GM19328 (cell line): ENCODE results near the gene FOXN3.

Experiments used
- ATAC-seq: cut with Tn5 transposase; IDR thresholded peaks from one replicate; pipeline ENCODE4 v1.9.1; 2021; ENCODE audit warnings: mild to moderate bottlenecking, moderate library complexity; ENCODE audit not compliant: unreplicated experiment

FOXN3 gene

GRCh38 chr14:89386212-89386886 is 30.7 kb downstream of the FOXN3 start:
- ATAC-seq, result no peak

- no peak for ATAC-seq
Observed at GRCh38 chr14:89384636-89385035, 32.4 kb downstream of the FOXN3 start.

DNA sequence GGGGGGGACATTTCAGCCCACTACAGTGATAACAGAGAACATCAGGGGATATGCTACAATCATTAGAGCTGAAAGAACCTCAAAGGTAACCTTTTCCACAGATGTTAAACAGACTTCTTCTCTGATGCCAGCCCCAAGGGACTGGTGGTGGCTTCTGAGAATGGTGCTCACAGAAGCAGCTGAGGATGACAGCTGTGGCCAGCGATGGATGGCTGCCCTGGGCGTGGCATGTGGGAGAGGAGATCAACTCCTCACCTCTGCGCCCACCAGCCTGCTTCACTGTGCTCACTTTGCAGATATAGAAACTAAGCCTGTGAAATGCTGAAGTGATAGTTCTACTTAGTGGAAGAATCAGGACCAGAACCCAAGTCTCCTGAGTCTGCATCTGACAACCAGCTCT is 33.0 kb downstream of the FOXN3 start:
- peak; percentile 79 for ATAC-seq

DNA sequence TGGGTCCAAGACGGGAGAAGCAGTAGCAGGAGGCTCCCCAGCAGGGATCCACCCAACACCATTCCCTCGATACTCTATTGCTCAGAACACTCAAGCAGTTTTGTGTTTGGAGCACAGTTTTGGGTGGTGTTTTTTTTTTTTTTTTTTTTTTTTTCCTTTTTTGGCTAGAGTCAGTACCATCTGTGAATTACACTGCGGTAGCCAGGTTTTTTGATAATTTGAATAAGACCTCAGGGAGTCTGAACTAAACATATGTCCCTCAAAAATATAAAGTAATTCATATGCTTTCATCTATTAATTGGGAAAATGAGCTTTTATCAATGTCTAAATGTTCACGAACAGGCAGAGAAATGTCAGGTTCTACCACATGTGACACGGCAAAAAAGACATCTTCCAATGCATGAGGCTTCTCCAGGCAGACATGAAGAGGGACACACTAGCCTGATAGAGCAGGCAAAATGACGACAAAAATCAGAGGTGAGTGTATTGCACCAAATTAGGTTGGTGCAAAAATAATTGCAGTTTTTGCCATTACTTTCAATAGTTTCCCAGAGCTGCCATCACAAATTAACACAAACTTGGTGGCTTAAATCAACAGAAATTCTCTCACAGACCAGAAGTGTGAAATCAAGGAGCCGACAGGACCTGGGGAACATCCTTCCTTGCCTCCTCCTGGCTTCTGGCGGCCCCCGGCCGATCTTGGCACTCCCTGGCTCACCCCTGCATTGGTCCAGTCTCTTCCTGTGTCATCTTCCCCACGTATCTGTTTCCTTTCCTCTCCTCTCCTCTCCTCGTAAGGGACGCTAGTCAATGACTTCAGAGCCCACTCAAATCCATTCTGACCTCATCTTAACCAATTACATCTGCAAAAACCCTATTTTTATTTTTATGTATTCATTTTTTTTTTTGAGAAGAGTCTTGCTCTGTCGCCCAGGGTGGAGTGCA is 33.9 kb downstream of the FOXN3 start:
- ATAC-seq, result no peak

GRCh38 chr14:89382487-89382886 is 34.5 kb downstream of the FOXN3 start:
- no peak for ATAC-seq

DNA sequence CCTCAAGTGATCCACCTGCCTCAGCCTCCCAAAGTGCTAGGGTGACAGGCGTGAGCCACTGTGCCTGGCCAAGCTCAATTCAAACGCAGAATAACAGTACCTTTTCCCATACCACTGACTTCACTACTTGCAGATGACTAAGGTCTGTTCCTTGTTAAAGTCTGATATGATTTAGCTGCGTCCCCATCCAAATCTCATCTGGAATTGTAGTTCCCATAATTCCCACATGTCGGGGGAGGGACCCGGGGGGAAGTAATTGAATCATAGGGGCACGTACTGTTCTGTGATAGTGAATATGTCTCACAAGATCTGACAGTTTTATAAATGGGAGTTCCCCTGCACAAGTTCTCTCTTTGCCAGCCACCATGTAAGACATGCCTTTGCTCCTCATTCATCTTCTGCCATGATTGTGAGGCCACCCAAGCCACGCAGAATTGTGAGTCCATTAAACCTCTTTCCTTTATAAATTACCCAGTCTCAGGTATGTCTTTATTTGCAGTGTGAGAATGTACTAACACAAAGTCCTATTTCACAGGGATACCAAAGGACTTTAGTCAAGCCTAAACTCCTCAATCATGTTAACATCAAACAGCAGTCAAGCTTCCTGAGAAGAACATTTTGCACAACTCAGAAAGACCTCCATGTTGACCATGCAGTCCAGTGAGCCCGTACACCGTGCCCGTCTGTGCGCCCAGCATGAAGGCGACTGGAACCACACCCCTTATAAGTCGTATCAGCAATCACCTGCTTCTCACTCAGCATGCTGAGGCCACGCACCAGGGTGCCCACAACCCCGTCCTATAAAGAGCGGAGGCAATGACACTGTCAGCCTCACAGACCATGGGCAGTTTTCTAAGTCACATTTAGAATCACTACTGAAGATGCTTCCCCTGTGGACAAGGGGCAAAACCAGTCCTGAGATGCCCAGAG is 36.9 kb downstream of the FOXN3 start:
- no peak for ATAC-seq

DNA sequence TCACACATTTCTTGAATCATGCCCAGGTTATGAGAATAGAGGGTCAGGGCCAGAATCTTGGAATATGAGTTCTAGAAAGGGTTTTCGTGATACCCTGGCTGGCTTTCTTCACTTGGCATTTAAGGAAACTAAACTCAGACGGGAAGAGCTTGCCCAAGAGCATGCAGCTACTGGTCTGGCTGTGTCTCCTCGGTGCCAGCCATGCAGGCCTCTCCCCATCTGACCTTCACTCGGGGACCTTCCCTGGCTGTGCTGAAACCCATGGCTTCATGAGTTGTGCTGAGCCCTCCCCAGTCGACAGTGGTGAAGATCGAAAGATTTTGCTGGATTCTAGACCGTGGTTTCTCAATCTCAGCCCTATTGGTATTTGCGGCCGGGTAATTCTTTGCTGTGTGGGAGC is 38.0 kb downstream of the FOXN3 start:
- no peak for ATAC-seq

- ATAC-seq, result no peak
Observed at GRCh38 chr14:89378119-89378518, 38.9 kb downstream of the FOXN3 start.

DNA sequence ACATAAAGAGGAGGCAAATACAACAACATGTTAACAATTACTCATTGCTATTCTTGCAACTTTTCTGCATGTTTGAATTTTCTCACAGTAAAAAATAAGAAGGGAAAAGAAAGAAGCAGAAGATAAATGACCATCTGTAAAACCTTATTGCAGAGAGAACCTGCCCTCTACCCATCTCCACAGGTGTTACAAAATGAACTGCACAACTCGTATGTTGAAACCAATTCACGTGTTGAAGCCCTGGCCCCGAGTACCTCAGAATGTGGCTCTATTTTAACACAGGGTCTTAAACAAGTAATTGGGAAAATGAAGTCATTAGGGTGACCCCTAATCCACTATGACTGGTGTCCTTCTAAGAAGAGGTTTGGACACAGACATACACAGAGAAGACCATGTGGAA is 39.5 kb downstream of the FOXN3 start:
- ATAC-seq, result no peak

DNA sequence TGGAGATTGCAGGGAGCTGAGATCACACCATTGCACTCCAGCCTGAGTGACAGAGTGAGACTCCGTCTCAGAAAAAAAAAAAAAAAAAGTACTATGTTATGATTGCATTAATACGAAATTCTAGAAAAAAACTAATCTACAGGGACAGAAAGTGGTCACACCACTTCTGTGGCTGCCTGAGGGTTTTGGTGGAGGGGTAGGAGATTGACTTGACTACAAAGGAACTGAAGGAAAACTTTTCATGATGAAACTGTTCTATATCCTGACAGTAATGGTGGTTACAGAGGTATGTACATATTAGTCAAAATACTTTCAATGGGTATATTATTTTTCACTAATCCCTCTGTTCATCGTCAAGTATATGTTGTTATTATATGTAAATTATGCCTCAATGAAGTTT is 42.1 kb downstream of the FOXN3 start:
- no peak for ATAC-seq

DNA sequence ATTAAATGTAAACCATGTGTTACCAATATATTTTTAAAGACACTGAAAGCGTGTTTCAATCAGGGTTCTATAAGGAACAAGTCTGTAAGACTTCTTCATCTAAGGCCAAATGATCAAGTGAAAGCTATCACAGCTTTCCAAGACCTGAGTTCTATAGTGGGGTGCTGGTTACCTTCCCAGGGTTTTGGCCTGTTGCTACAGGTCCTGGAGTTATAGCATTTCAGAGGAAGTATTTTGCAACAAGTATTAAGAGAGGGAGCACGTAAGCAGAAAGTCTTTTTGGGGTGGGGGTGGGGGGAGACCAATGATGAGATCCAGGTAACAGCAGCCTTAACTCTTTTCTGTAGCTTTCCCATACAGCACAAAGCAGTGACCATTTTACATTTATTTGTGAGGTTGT is 43.8 kb downstream of the FOXN3 start:
- ATAC-seq, result no peak

GRCh38 chr14:89372512-89372883 is 44.5 kb downstream of the FOXN3 start:
- ATAC-seq, result no peak

DNA sequence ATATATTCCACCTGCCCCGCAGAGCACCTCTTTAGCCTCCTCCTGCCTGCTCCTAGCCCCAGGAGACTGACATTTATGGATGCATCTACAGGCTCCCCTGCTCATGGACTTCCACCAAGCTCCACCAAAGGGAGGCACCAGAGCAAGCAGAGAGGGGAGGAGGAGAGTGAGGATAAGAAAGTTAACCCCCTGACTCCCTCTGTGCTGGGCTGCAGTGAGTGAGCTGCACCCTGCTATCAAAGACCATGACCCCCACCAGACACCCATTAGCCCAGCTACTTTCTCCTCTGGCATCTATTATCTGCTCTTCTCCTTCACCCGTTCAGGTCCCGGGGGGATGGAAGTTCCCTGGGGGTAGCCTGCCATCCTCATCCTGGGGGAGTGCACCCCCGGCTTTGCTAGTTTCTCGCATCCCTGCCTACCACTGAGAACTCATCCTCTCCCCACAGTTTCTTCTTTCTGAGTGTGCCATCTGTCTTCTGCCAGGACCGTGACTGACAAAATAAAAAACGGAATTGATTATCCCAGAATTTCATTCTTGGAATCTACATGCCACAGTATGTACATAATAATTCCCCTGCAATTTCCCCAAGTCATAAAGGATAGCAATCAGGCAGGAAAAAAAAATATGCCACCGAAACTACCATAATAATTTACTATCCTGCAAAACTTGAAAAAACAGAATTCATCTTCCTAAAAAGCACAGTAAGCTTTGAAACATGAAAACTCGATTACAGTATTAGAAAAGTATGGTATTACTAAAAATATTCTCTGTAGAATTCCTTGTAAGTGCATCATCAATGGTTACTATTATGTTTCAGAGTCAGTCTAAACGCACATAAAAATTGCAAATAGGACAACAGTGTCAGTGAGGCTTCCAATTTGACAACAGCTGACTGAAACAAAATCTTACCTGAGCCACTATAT is 45.2 kb downstream of the FOXN3 start:
- ATAC-seq, result no peak

DNA sequence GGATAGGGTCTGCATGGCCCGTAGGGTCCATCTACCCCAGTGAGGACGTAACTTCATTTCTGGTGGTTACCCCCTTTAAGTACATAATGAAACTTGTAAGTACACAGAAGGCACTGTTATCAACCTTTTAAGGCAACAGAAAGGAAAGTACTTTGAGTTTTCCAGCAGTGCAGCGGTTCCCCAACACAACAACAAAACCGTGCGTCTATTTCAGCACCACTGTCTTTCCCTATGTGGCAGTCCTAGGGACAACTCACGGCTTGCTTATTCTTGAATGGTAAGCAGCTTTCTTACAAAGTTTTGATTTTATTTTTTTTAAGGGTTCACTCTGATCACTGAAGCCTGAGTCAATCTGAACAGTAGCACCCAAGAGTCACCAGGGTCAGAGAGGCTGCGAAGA is 46.3 kb downstream of the FOXN3 start:
- no peak for ATAC-seq

- no peak for ATAC-seq
Observed at GRCh38 chr14:89370381-89370780, 46.7 kb downstream of the FOXN3 start.

DNA sequence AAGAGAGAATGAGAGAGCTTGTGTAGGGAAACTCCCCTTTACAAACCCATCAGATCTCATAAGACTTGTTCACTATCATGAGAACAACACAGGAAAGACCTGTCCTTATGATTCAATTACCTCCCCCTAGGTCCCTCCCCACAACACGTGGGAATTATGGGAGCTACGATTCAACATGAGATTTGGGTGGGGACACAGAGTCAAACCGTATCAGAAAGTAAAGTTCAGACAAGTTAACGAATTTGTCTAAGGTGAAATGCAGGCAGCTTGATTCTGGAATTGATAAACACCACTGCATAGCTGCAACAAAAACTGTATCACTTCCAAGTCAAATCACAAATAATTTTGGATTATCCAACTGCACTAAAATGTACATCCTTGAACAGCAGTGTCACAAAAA is 47.4 kb downstream of the FOXN3 start:
- ATAC-seq, result no peak

DNA sequence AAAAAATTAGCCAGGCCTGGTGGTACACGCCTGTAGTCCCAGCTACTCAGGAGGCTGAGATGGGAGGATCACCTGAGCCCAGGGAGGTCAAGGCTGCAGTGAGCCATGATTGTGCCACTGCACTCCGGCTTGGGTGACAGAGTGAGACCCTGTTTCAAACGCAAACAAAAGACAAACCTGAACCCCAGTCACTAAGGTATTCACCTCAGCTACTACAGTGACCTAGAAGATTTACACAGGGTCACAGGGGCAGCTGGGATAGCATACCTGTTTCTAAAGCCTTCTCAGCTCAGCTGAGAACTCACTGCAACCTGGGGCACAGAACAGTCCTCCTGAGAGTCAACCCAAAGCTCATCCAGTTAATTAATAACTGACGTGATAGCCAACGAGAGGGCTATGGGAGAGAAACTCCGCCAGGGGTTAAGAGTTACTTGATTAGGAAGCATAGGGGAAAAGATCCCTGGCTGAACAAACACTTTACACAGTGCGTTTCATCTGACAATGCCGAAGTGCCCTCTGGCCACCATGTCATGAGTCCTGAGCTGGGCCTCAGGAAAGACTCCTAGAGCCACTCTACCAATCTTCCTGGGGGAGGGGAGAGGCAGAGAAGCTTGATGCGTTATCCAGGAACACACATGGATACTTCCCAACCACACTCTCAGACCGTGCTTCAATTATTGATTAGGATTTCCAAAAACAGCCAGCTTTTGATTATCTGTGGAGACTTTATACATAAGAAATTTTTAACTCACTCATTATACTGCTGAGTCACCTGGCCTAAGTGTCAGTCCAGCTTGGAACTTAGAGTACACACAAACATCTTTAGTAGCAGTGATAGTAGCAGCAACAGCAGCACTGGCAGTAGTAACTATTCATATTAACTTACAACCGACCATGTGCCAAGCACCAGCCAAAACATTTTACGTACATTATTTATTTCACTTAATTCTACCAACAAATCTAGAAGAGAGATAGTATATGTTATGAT is 48.2 kb downstream of the FOXN3 start:
- ATAC-seq, result no peak

GRCh38 chr14:89367779-89368120 is 49.3 kb downstream of the FOXN3 start:
- ATAC-seq, result no peak
